H9 (cell line): ENCODE results near the gene GAN. TPM values are rescaled to one million over a fixed set of nuclear protein-coding genes. Genes with fewer than 3 reads are reported as not detected.

Experiments used
- DNase-seq: peaks from one replicate; pipeline ENCODE4 v3.0.0-alpha.2; 2017
- H2AFZ ChIP-seq: one replicate; pipeline ENCODE4 v1.6.1; 2013; ENCODE audit warnings: mild to moderate bottlenecking, low read length, control low read depth, moderate library complexity
- H2AK5ac ChIP-seq: 2 replicates; pipeline ENCODE4 v1.6.1; 2013; ENCODE audit warnings: low read length, control low read depth, mixed read lengths; ENCODE audit not compliant: insufficient read length
- H2BK120ac ChIP-seq: one replicate; pipeline ENCODE4 v1.6.1; 2013; ENCODE audit warnings: low read depth, mild to moderate bottlenecking, low read length, control low read depth, inconsistent platforms; ENCODE audit not compliant: poor library complexity, severe bottlenecking
- H2BK12ac ChIP-seq: 2 replicates; pipeline ENCODE4 v1.6.1; 2013; ENCODE audit warnings: low read length, control low read depth, mixed read lengths, low read depth; ENCODE audit not compliant: insufficient read length
- H2BK15ac ChIP-seq: 2 replicates; pipeline ENCODE4 v1.6.1; 2013; ENCODE audit warnings: low read depth, low read length, control low read depth
- H2BK20ac ChIP-seq: one replicate; pipeline ENCODE4 v1.6.1; 2013; ENCODE audit warnings: low read depth, mild to moderate bottlenecking, low read length, control low read depth, inconsistent platforms; ENCODE audit not compliant: poor library complexity, severe bottlenecking
- H2BK5ac ChIP-seq: 2 replicates; pipeline ENCODE4 v1.6.1; 2013; ENCODE audit warnings: low read length, control low read depth, mixed read lengths; ENCODE audit not compliant: insufficient read length
- H3K14ac ChIP-seq: 2 replicates; pipeline ENCODE4 v1.6.1; 2013; ENCODE audit warnings: low read length, control low read depth; ENCODE audit not compliant: insufficient read depth
- H3K18ac ChIP-seq: 2 replicates; pipeline ENCODE4 v1.6.1; 2013; ENCODE audit warnings: low read depth, mild to moderate bottlenecking, mixed read lengths, low read length, control low read depth; ENCODE audit not compliant: insufficient read length
- H3K23ac ChIP-seq: 2 replicates; pipeline ENCODE4 v1.6.1; 2013; ENCODE audit warnings: low read length, control low read depth, mixed read lengths, low read depth; ENCODE audit not compliant: insufficient read length
- H3K23me2 ChIP-seq: 2 replicates; pipeline ENCODE4 v1.6.1; 2013; ENCODE audit warnings: low read depth, mild to moderate bottlenecking, mixed read lengths, low read length, control low read depth; ENCODE audit not compliant: insufficient read length, poor library complexity, severe bottlenecking
- H3K27ac ChIP-seq: 2 replicates; pipeline ENCODE4 v1.5.1; 2013; ENCODE audit warnings: low read length, control low read depth, mixed read lengths, low read depth; ENCODE audit not compliant: insufficient read length
- H3K27me3 ChIP-seq: 2 replicates; pipeline ENCODE4 v1.6.1; 2013; ENCODE audit warnings: low read length, control low read depth, inconsistent platforms; ENCODE audit not compliant: insufficient read depth
- H3K4ac ChIP-seq: 2 replicates; pipeline ENCODE4 v1.6.1; 2013; ENCODE audit warnings: low read depth, mild to moderate bottlenecking, control low read depth, inconsistent platforms, low read length, moderate library complexity
- H3K4me1 ChIP-seq: 2 replicates; pipeline ENCODE4 v1.6.1; 2013; ENCODE audit warnings: low read length, control low read depth, inconsistent platforms; ENCODE audit not compliant: insufficient read depth
- H3K4me2 ChIP-seq: 2 replicates; pipeline ENCODE4 v1.6.1; 2013; ENCODE audit warnings: low read length, control low read depth, mixed read lengths; ENCODE audit not compliant: insufficient read length, insufficient read depth
- H3K56ac ChIP-seq: 2 replicates; pipeline ENCODE4 v1.6.1; 2013; ENCODE audit warnings: low read depth, mild to moderate bottlenecking, mixed read lengths, low read length, control low read depth; ENCODE audit not compliant: insufficient read length
- H3K79me1 ChIP-seq: 2 replicates; pipeline ENCODE4 v1.6.1; 2013; ENCODE audit warnings: low read depth, mild to moderate bottlenecking, moderate library complexity, low read length, control low read depth, inconsistent platforms; ENCODE audit not compliant: insufficient read depth, poor library complexity, severe bottlenecking
- H3K79me2 ChIP-seq: 2 replicates; pipeline ENCODE4 v1.6.1; 2013; ENCODE audit warnings: low read length, control low read depth, inconsistent platforms; ENCODE audit not compliant: insufficient read depth
- H3K9ac ChIP-seq: 2 replicates; pipeline ENCODE4 v1.6.1; 2013; ENCODE audit warnings: low read length, control low read depth, mixed read lengths; ENCODE audit not compliant: insufficient read length; ENCODE audit errors: extremely low read depth
- H3K9me3 ChIP-seq: one replicate; pipeline ENCODE4 v1.6.1; 2013; ENCODE audit warnings: low read depth, low read length, inconsistent platforms; ENCODE audit not compliant: control insufficient read depth
- H3T11ph ChIP-seq: one replicate; pipeline ENCODE4 v1.6.1; 2013; ENCODE audit warnings: mild to moderate bottlenecking, low read length, control low read depth, inconsistent platforms
- H4K20me1 ChIP-seq: one replicate; pipeline ENCODE4 v1.6.1; 2013; ENCODE audit not compliant: control insufficient read depth, insufficient read length, insufficient read depth
- H4K5ac ChIP-seq: 2 replicates; pipeline ENCODE4 v1.6.1; 2013; ENCODE audit warnings: low read depth, mild to moderate bottlenecking, mixed read lengths, low read length, control low read depth; ENCODE audit not compliant: insufficient read length
- H4K8ac ChIP-seq: replicated peaks from 2 replicates; pipeline ENCODE4 v1.6.1; 2013; ENCODE audit warnings: low read length, control low read depth, mixed read lengths, low read depth; ENCODE audit not compliant: insufficient read length
- H4K91ac ChIP-seq: 2 replicates; pipeline ENCODE4 v1.6.1; 2013; ENCODE audit warnings: low read depth, mild to moderate bottlenecking, moderate library complexity, mixed read lengths, low read length, control low read depth; ENCODE audit not compliant: insufficient read length
- H3K27ac Mint-ChIP-seq, 3 experiments: 2 replicates in 2 of 3; 3 replicates in 1 of 3; pipeline ENCODE4 v1.8.0; 2020 to 2021; ENCODE audit warnings: mixed read lengths in 3 of 3, mild to moderate bottlenecking in 1 of 3, moderate library complexity in 1 of 3
- H3K27me3 Mint-ChIP-seq: 2 replicates; pipeline ENCODE4 v1.8.0; 2021; ENCODE audit warnings: low read depth, mild to moderate bottlenecking, moderate library complexity, mixed read lengths
- H3K36me3 Mint-ChIP-seq, 3 experiments: 2 replicates in 2 of 3; 3 replicates in 1 of 3; pipeline ENCODE4 v1.8.0; 2020 to 2021; ENCODE audit warnings: low read depth in 3 of 3, mixed read lengths in 3 of 3; ENCODE audit not compliant: insufficient read depth in 1 of 3
- H3K4me1 Mint-ChIP-seq, 2 experiments: 2 replicates each; pipeline ENCODE4 v1.8.0; 2020; ENCODE audit warnings: mixed read lengths in 2 of 2
- H3K4me3 Mint-ChIP-seq, 2 experiments: 2 replicates in 1 of 2; 3 replicates in 1 of 2; pipeline ENCODE4 v1.8.0; 2020 to 2021; ENCODE audit warnings: mild to moderate bottlenecking in 2 of 2, mixed read lengths in 2 of 2, moderate library complexity in 1 of 2
- H3K9me3 Mint-ChIP-seq, 2 experiments: 2 replicates in 1 of 2; 3 replicates in 1 of 2; pipeline ENCODE4 v1.8.0; 2020; ENCODE audit warnings: mild to moderate bottlenecking in 2 of 2, mixed read lengths in 2 of 2, moderate library complexity in 1 of 2
- WGBS: extraction: QIAGEN DNeasy Blood & Tissue Kit; methylation state at CpG from one replicate; pipeline ENCODE4 v1.1.7; 2013; ENCODE audit warnings: missing lambda C conversion rate, low lambda C conversion rate, mixed read lengths; ENCODE audit not compliant: insufficient read length; ENCODE audit errors: extremely low coverage; 5-methylcytosine and 5-hydroxymethylcytosine counted together
- total RNA-seq: library from RNA; stranded (reverse); gene quantifications from 2 replicates; pipeline ENCODE4 v1.2.1, GENCODE V29; 2021
- TF ChIP-seq, protein P1 (sequence below): fragments of 200-600 bp; sonication (generic); conservative IDR thresholded peaks from 3 replicates; pipeline ENCODE4 v1.8.0; 2021; ENCODE audit warnings: antibody characterized with exemption, mild to moderate bottlenecking

Gene GAN
- total RNA-seq, 1 experiment from 2014 or later, result 20.9 TPM

DNA sequence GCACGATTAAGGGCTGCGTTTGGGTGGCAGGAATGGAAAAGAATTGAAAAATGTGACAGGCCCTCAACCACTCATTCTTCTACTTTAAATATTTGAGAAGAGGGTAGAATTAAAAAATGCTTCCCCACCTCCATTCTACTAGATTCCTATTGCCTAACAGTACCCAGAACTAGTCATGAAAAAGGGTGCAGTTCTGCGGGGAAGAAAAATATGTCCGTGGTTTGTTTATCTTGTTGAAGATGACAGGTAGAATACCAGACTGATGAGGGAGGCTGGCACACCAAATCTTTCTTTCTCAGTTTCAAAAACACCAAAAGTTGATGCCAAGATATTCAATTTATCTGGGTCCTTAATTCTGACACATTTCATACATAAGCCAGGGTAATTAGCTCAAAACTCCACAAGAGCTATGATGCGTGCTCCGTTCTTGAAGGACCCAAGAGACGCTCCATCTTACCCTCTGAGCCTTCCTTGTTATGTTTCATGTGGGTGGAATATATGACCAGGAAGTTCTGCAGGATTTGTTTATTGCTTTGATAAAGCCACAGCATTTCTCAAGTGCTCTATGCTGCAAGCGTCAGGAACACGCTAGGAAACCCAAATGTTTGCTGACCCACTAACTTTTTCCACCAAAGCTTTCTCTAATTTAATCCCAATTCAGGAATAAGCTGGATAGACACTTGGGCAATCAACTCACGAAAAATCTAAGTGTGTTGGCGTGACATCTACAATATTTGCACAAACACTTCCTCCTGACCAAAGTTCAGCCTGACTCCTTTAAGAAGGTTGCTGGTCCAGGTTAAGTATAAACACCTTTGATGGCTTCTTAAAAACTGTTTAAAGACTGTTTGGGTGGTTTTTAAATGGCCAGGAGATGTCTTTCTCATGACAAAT, 20.6 kb upstream of the GAN start:
- no peaks in the 10 kb centered on the region for H3K79me1 ChIP-seq
- H3K4me2 ChIP-seq, result no peak overlapping the region
- no peak for DNase-seq
- H2BK20ac ChIP-seq, result no peak overlapping the region
- no peaks in the 10 kb centered on the region for H3K79me2 ChIP-seq
- no peak overlapping the region for H2BK120ac ChIP-seq
- no peaks in the 10 kb centered on the region for H3K23me2 ChIP-seq
- Mint-ChIP-seq H3K36me3 (no peaks in the 10 kb centered on the region), H3K27me3 (peaks cover 15% of the 10 kb centered on the region), H3K27ac (no peak overlapping the region), H3K4me1 (no peaks in the 10 kb centered on the region), H3K4me3 (no peak overlapping the region), H3K9me3 (no peaks in the 10 kb centered on the region)
- TF ChIP-seq, protein P1, sequence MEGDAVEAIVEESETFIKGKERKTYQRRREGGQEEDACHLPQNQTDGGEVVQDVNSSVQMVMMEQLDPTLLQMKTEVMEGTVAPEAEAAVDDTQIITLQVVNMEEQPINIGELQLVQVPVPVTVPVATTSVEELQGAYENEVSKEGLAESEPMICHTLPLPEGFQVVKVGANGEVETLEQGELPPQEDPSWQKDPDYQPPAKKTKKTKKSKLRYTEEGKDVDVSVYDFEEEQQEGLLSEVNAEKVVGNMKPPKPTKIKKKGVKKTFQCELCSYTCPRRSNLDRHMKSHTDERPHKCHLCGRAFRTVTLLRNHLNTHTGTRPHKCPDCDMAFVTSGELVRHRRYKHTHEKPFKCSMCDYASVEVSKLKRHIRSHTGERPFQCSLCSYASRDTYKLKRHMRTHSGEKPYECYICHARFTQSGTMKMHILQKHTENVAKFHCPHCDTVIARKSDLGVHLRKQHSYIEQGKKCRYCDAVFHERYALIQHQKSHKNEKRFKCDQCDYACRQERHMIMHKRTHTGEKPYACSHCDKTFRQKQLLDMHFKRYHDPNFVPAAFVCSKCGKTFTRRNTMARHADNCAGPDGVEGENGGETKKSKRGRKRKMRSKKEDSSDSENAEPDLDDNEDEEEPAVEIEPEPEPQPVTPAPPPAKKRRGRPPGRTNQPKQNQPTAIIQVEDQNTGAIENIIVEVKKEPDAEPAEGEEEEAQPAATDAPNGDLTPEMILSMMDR, result no peak
- H3K18ac ChIP-seq, result no peak overlapping the region
- no peak overlapping the region for H3K14ac ChIP-seq
- H3K9me3 ChIP-seq, result no peaks in the 10 kb centered on the region
- H2AK5ac ChIP-seq, result no peak overlapping the region
- H2BK15ac ChIP-seq, result no peak overlapping the region
- H3K27ac ChIP-seq, result no peak overlapping the region
- no peak overlapping the region for H3K23ac ChIP-seq
- H3K4ac ChIP-seq, result no peak overlapping the region
- H4K20me1 ChIP-seq, result no peaks in the 10 kb centered on the region
- H3T11ph ChIP-seq, result no peak overlapping the region
- no peak overlapping the region for H2BK12ac ChIP-seq
- no peak overlapping the region for H3K9ac ChIP-seq
- no peak overlapping the region for H4K8ac ChIP-seq
- no peaks in the 10 kb centered on the region for H3K27me3 ChIP-seq
- H2BK5ac ChIP-seq, result no peak overlapping the region
- WGBS, result no CpG with 5 or more reads among the region's 11 CpGs
- no peak overlapping the region for H2AFZ ChIP-seq
- no peak overlapping the region for H4K5ac ChIP-seq
- H4K91ac ChIP-seq, result no peak overlapping the region
- no peak overlapping the region for H3K56ac ChIP-seq
- H3K4me1 ChIP-seq, result no peaks in the 10 kb centered on the region
